Neural progenitor cell (in vitro differentiated cells): ENCODE results near the gene SUMO1. TPM values are rescaled to one million over a fixed set of nuclear protein-coding genes. Genes with fewer than 3 reads are reported as not detected.

Experiments used
- DNase-seq: peaks from one replicate; pipeline ENCODE4 v3.0.0-alpha.2; 2016; ENCODE audit warnings: low spot score
- H2AFZ ChIP-seq: fragments of 200-600 bp; sonication (generic); replicated peaks from 2 replicates; pipeline ENCODE4 v1.6.1; 2016; ENCODE audit warnings: antibody characterized with exemption
- H3F3A ChIP-seq: fragments of 200-600 bp; sonication (generic); 2 replicates; pipeline ENCODE4 v1.6.1; 2016; ENCODE audit warnings: antibody characterized with exemption, low read depth
- H3K27ac ChIP-seq: fragments of 200-600 bp; sonication (generic); 2 replicates; pipeline ENCODE4 v1.5.1; 2016; ENCODE audit warnings: mild to moderate bottlenecking
- H3K27me3 ChIP-seq: fragments of 200-600 bp; sonication (generic); 2 replicates; pipeline ENCODE4 v1.6.1; 2016; ENCODE audit warnings: mild to moderate bottlenecking, moderate library complexity
- H3K36me3 ChIP-seq: fragments of 200-600 bp; sonication (generic); 2 replicates; pipeline ENCODE4 v1.5.1; 2016
- H3K4me1 ChIP-seq: fragments of 200-600 bp; sonication (generic); 2 replicates; pipeline ENCODE4 v1.6.1; 2016; ENCODE audit warnings: mixed run types
- H3K4me2 ChIP-seq: fragments of 200-600 bp; sonication (generic); 2 replicates; pipeline ENCODE4 v1.6.1; 2016
- H3K4me3 ChIP-seq: fragments of 200-600 bp; sonication (generic); 2 replicates; pipeline ENCODE4 v1.5.1; 2016
- H3K79me2 ChIP-seq: fragments of 200-600 bp; sonication (generic); 2 replicates; pipeline ENCODE4 v1.6.1; 2016; ENCODE audit warnings: low read depth
- H3K9ac ChIP-seq: fragments of 200-600 bp; sonication (generic); 2 replicates; pipeline ENCODE4 v1.6.1; 2016
- H3K9me3 ChIP-seq: fragments of 200-600 bp; sonication (generic); 2 replicates; pipeline ENCODE4 v1.5.1; 2016; ENCODE audit warnings: low read depth
- H4K20me1 ChIP-seq: fragments of 200-600 bp; sonication (generic); 2 replicates; pipeline ENCODE4 v1.6.1; 2016; ENCODE audit warnings: low read depth
- H3K27ac Mint-ChIP-seq: 3 replicates; pipeline ENCODE4 v1.8.0; 2021; ENCODE audit warnings: mixed read lengths
- H3K27me3 Mint-ChIP-seq: 2 replicates; pipeline ENCODE4 v1.8.0; 2022; ENCODE audit warnings: low read depth, mild to moderate bottlenecking, inconsistent platforms, moderate library complexity, mixed read lengths; ENCODE audit not compliant: insufficient read depth
- H3K36me3 Mint-ChIP-seq: 3 replicates; pipeline ENCODE4 v1.8.0; 2021; ENCODE audit warnings: mixed read lengths
- H3K4me1 Mint-ChIP-seq: 3 replicates; pipeline ENCODE4 v1.8.0; 2021; ENCODE audit warnings: mixed read lengths
- H3K4me3 Mint-ChIP-seq: 3 replicates; pipeline ENCODE4 v1.8.0; 2021; ENCODE audit warnings: mild to moderate bottlenecking, moderate library complexity, mixed read lengths
- H3K9me3 Mint-ChIP-seq: 3 replicates; pipeline ENCODE4 v1.8.0; 2020; ENCODE audit warnings: mixed read lengths
- CTCF ChIP-seq: fragments of 200-600 bp; sonication (generic); IDR thresholded peaks from 2 replicates; pipeline ENCODE4 v1.5.1; 2017; ENCODE audit warnings: antibody characterized with exemption, mild to moderate bottlenecking
- EZH2 ChIP-seq: fragments of 200-600 bp; sonication (generic); IDR thresholded peaks from 2 replicates; pipeline ENCODE4 v1.6.1; 2017; ENCODE audit warnings: antibody characterized with exemption, mild to moderate bottlenecking, moderate library complexity
- EZH2phosphoT487 ChIP-seq: fragments of 200-600 bp; sonication (generic); IDR thresholded peaks from 2 replicates; pipeline ENCODE4 v1.6.1; 2017; ENCODE audit warnings: antibody characterized with exemption
- small RNA-seq: library from RNA; depleted of rRNA; stranded (forward); fragments of <200 nt; gene quantifications from one replicate; pipeline ENCODE3, GENCODE V24; 2015
- total RNA-seq: library from RNA; depleted of rRNA; stranded (reverse); fragments of >200 nt; gene quantifications from 2 replicates; pipeline ENCODE4 v1.2.3, GENCODE V29; 2015; ENCODE audit warnings: low replicate concordance

Gene SUMO1
- total RNA-seq, 1 donor from 2014 or later = 409 TPM

GRCh38 chr2:202158796-202159195 is 79.6 kb downstream of the SUMO1 start:
- Histone ChIP-seq H3K4me1 (peaks cover 9% of the 10 kb centered on the region), H3K4me3 (no peak overlapping the region), H3K36me3 (no peaks in the 10 kb centered on the region), H3K9me3 (no peaks in the 10 kb centered on the region), H3K4me2 (no peak overlapping the region), H4K20me1 (peaks cover 2% of the 10 kb centered on the region), H3K27me3 (peaks cover 31% of the 10 kb centered on the region), H3K9ac (no peak overlapping the region), H3F3A (peaks cover 14% of the 10 kb centered on the region), H3K27ac (no peak overlapping the region), H3K79me2 (no peaks in the 10 kb centered on the region), H2AFZ (no peak overlapping the region)
- H3K27ac Mint-ChIP-seq = no peak overlapping the region
- H3K4me1 Mint-ChIP-seq = peaks cover 27% of the 10 kb centered on the region
- no peak overlapping the region for H3K4me3 Mint-ChIP-seq
- TF ChIP-seq EZH2 = no peak
- peak; percentile 43 for TF ChIP-seq CTCF
- no peak for TF ChIP-seq EZH2phosphoT487
- peaks cover 2% of the 10 kb centered on the region for H3K27me3 Mint-ChIP-seq
- no peak for DNase-seq
- no peaks in the 10 kb centered on the region for H3K36me3 Mint-ChIP-seq
- H3K9me3 Mint-ChIP-seq = no peaks in the 10 kb centered on the region

- Histone ChIP-seq H3K9ac (no peak overlapping the region), H3K27ac (no peak overlapping the region), H2AFZ (no peak overlapping the region), H3K9me3 (no peaks in the 10 kb centered on the region), H4K20me1 (no peaks in the 10 kb centered on the region), H3K4me2 (no peak overlapping the region), H3K79me2 (no peaks in the 10 kb centered on the region), H3K27me3 (peaks cover 35% of the 10 kb centered on the region), H3K4me1 (peaks cover 7% of the 10 kb centered on the region), H3F3A (peaks cover 8% of the 10 kb centered on the region), H3K4me3 (no peak overlapping the region), H3K36me3 (no peaks in the 10 kb centered on the region)
- DNase-seq = no peak
- Mint-ChIP-seq H3K4me3 (no peak overlapping the region), H3K9me3 (no peaks in the 10 kb centered on the region), H3K36me3 (peaks cover 2% of the 10 kb centered on the region), H3K27me3 (peaks cover 2% of the 10 kb centered on the region), H3K4me1 (peaks cover 29% of the 10 kb centered on the region), H3K27ac (no peak overlapping the region)
- TF ChIP-seq CTCF = no peak
- no peak for TF ChIP-seq EZH2phosphoT487
Observed at GRCh38 chr2:202157211-202157990, 81.0 kb downstream of the SUMO1 start.

Small RNAs within 50 kb of the gene (small RNA-seq; reads per million reads assigned to genes)
- gene AC079354.2 (not detected), gene RF00575 (not detected), gene SNORD70 (371 reads per million, percentile 99 among the genes with 10 or more reads in this experiment)

Other genes with a start within 250 kb of the SUMO1 start
- gene FZD7, start 204.7 kb downstream of the SUMO1 start, total RNA-seq = 79.4 and 106 TPM in 2 replicates
- not detected in 2 replicates for gene KIAA2012, start 165.3 kb downstream of the SUMO1 start, total RNA-seq
- gene NOP58, start 27.2 kb upstream of the SUMO1 start, total RNA-seq = 99.4 and 112 TPM in 2 replicates
- gene BMPR2, start 137.7 kb upstream of the SUMO1 start, total RNA-seq = 9.8 and 11.8 TPM in 2 replicates